ENCODE data around the gene RPL18. TPM values are rescaled to one million over a fixed set of nuclear protein-coding genes. Genes with fewer than 3 reads are reported as not detected.

The RPL18 gene
- total RNA-seq, 4 donors from 2014 or later, result 1,394 to 2,260 (median 1,686) TPM

- Histone ChIP-seq H3K9me3 (no peaks in the 10 kb centered on the region), H3K27me3 (no peaks in the 10 kb centered on the region), H3K27ac (no peak overlapping the region), H3K4me3 (no peak overlapping the region), H3K36me3 (no peaks in the 10 kb centered on the region), H3K4me1 (no peaks in the 10 kb centered on the region)
- in situ Hi-C loops (cut with MboI; ENCODE audit: low pct_ligation_motif_present in 1 of 4, low pct_unique_long_range_greater_than_20kb in 1 of 4, low sequenced_read_pairs in 3 of 4), result loop anchor here in 2 of 4 donors (25.0 kb wide), 2 partner anchors 284 to 334 kb away; partner anchors contain the start of genes CARD8 (in 1 of the 2) and ZNF114 (in 1 of the 2)
- 72% methylated on average over 4 of the region's 4 CpGs; no CpG with 5 or more reads in 1 of the 2 donors for WGBS, 2 donors (ENCODE audit: low coverage in 1 of 2)
- intact Hi-C loops (cut with DNase I; ENCODE audit: low total_unique reads), result no loop called here
- DNase-seq, result no peak
- TF ChIP-seq POLR2A (IDR thresholded peaks at IDR 0.05), result no peak
Measured at GRCh38 chr19:48596237-48596636, 22.7 kb downstream of the RPL18 start.

GRCh38 chr19:48595833-48596232 is 23.1 kb downstream of the RPL18 start:
- Histone ChIP-seq H3K4me1 (no peaks in the 10 kb centered on the region), H3K36me3 (no peaks in the 10 kb centered on the region), H3K4me3 (no peak overlapping the region), H3K9me3 (no peaks in the 10 kb centered on the region), H3K27me3 (no peaks in the 10 kb centered on the region), H3K27ac (no peak overlapping the region)
- TF ChIP-seq POLR2AphosphoS5 (IDR thresholded peaks at IDR 0.05), result no peak
- TF ChIP-seq POLR2A (IDR thresholded peaks at IDR 0.05), result no peak
- no peak for TF ChIP-seq CTCF (IDR thresholded peaks at IDR 0.05)
- TF ChIP-seq EP300 (IDR thresholded peaks at IDR 0.05; ENCODE audit: low read depth), result no peak
- in situ Hi-C loops (cut with MboI; ENCODE audit: low pct_ligation_motif_present in 1 of 4, low pct_unique_long_range_greater_than_20kb in 1 of 4, low sequenced_read_pairs in 3 of 4), result loop anchor here in 2 of 4 donors (25.0 kb wide), 2 partner anchors 284 to 334 kb away; partner anchors contain the start of genes CARD8 (in 1 of the 2) and ZNF114 (in 1 of the 2)
- WGBS, 2 donors (ENCODE audit: low coverage in 1 of 2), result 84% methylated on average over 6 of the region's 6 CpGs; no CpG with 5 or more reads in 1 of the 2 donors
- no peak for DNase-seq
- intact Hi-C loops (cut with DNase I; ENCODE audit: low total_unique reads), result no loop called here

- no peaks in the 10 kb centered on the region for H3K4me1 ChIP-seq
- H3K9me3 ChIP-seq, result no peaks in the 10 kb centered on the region
- in situ Hi-C loops (cut with MboI; ENCODE audit: low pct_ligation_motif_present in 1 of 4, low pct_unique_long_range_greater_than_20kb in 1 of 4, low sequenced_read_pairs in 3 of 4) (loop anchor here in 2 of 4 donors (25.0 kb wide), 2 partner anchors 283 to 333 kb away; partner anchors contain the start of genes CARD8 (in 1 of the 2) and ZNF114 (in 1 of the 2)), intact Hi-C loops (cut with DNase I; ENCODE audit: low total_unique reads) (no loop called here)
- no peak overlapping the region for H3K27ac ChIP-seq
- H3K36me3 ChIP-seq, result no peaks in the 10 kb centered on the region
- DNase-seq, result no peak
- no peak overlapping the region for H3K4me3 ChIP-seq
- TF ChIP-seq EP300 (IDR thresholded peaks at IDR 0.05; ENCODE audit: low read depth), result no peak
- TF ChIP-seq POLR2AphosphoS5 (IDR thresholded peaks at IDR 0.05), result no peak
- no peak for TF ChIP-seq POLR2A (IDR thresholded peaks at IDR 0.05)
- TF ChIP-seq CTCF (IDR thresholded peaks at IDR 0.05), result no peak
- WGBS, 2 donors (ENCODE audit: low coverage in 1 of 2), result 93 to 100% methylated on average over 3 to 9 of the region's 9 CpGs
- no peaks in the 10 kb centered on the region for H3K27me3 ChIP-seq
Measured at GRCh38 chr19:48595171-48595570, 23.8 kb downstream of the RPL18 start.

GRCh38 chr19:48591021-48591420 is 28.0 kb downstream of the RPL18 start:
- Histone ChIP-seq H3K27me3 (no peaks in the 10 kb centered on the region), H3K27ac (no peak overlapping the region), H3K4me1 (peaks cover 0 to 11% (median 5%) of the 10 kb centered on the region in 4 donors), H3K36me3 (no peaks in the 10 kb centered on the region), H3K4me3 (no peak overlapping the region), H3K9me3 (no peaks in the 10 kb centered on the region)
- no peak for DNase-seq
- in situ Hi-C loops (cut with MboI; ENCODE audit: low pct_ligation_motif_present in 1 of 4, low pct_unique_long_range_greater_than_20kb in 1 of 4, low sequenced_read_pairs in 3 of 4) (loop anchor here in 2 of 4 donors (25.0 kb wide), 2 partner anchors 279 to 329 kb away; partner anchors contain the start of genes CARD8 (in 1 of the 2) and ZNF114 (in 1 of the 2)), intact Hi-C loops (cut with DNase I; ENCODE audit: low total_unique reads) (no loop called here)
- TF ChIP-seq POLR2AphosphoS5 (IDR thresholded peaks at IDR 0.05), result no peak
- no peak for TF ChIP-seq EP300 (IDR thresholded peaks at IDR 0.05; ENCODE audit: low read depth)
- TF ChIP-seq CTCF (IDR thresholded peaks at IDR 0.05), result no peak
- TF ChIP-seq POLR2A (IDR thresholded peaks at IDR 0.05), result no peak
- 80% methylated on average over 3 to 5 of the region's 5 CpGs for WGBS, 2 donors (ENCODE audit: low coverage in 1 of 2)

All from transverse colon (tissue), 4 donors.